ENCODE results near the gene HOXC11. TPM values are rescaled to one million over a fixed set of nuclear protein-coding genes. Genes with fewer than 3 reads are reported as not detected.

HOXC11 gene
- total and polyA plus RNA-seq, 2 of the 4 experiments (the other 2 are of a cell fraction): not detected

- TF ChIP-seq NFE2L2 (IDR thresholded peaks at IDR 0.05; ENCODE audit: low read depth, low read length) (no peak), SMC3 (IDR thresholded peaks at IDR 0.05; ENCODE audit: low read depth, low read length) (no peak), RCOR1 (IDR thresholded peaks at IDR 0.05; ENCODE audit: insufficient replicate concordance, low read length) (no peak), USF2 (IDR thresholded peaks at IDR 0.05; ENCODE audit: low read depth, low read length) (no peak), FOS (IDR thresholded peaks at IDR 0.05; ENCODE audit: low read depth, low read length) (no peak), BHLHE40 (IDR thresholded peaks at IDR 0.05; ENCODE audit: low read depth, low read length) (no peak)
These were observed 45.5 kb upstream of the HOXC11 start (continued) for GRCh38 chr12:53927220-53928029.
